GM12891 (cell line): Measurements from ENCODE around the gene HTT.

Experiments used
- PAX5 ChIP-seq: IDR thresholded peaks from 2 replicates; pipeline ENCODE4 v1.6.1; 2011; ENCODE audit warnings: low read length, moderate library complexity, mild to moderate bottlenecking; ENCODE audit not compliant: insufficient read depth, severe bottlenecking
- POLR2A ChIP-seq: IDR thresholded peaks from 2 replicates; pipeline ENCODE4 v1.6.1; 2011; ENCODE audit warnings: low read depth, low read length, control low read depth
- POLR2AphosphoS5 ChIP-seq: IDR thresholded peaks from 2 replicates; pipeline ENCODE4 v1.6.1; 2011; ENCODE audit warnings: low read depth, low read length, control low read depth
- SPI1 ChIP-seq: IDR thresholded peaks from 2 replicates; pipeline ENCODE4 v1.6.1; 2011; ENCODE audit warnings: low read depth, low read length, control low read depth
- TAF1 ChIP-seq: IDR thresholded peaks from 2 replicates; pipeline ENCODE4 v1.6.1; 2011; ENCODE audit warnings: low read depth, low read length, control low read depth

GRCh38 chr4:3213106-3213425, 138.6 kb downstream of the HTT start:
- no peak for TF ChIP-seq POLR2AphosphoS5
- TF ChIP-seq POLR2A: no peak
- TF ChIP-seq TAF1: no peak
- TF ChIP-seq PAX5: no peak
- no peak for TF ChIP-seq SPI1
